ENCODE data around the gene CHPF.

CHPF gene

DNA sequence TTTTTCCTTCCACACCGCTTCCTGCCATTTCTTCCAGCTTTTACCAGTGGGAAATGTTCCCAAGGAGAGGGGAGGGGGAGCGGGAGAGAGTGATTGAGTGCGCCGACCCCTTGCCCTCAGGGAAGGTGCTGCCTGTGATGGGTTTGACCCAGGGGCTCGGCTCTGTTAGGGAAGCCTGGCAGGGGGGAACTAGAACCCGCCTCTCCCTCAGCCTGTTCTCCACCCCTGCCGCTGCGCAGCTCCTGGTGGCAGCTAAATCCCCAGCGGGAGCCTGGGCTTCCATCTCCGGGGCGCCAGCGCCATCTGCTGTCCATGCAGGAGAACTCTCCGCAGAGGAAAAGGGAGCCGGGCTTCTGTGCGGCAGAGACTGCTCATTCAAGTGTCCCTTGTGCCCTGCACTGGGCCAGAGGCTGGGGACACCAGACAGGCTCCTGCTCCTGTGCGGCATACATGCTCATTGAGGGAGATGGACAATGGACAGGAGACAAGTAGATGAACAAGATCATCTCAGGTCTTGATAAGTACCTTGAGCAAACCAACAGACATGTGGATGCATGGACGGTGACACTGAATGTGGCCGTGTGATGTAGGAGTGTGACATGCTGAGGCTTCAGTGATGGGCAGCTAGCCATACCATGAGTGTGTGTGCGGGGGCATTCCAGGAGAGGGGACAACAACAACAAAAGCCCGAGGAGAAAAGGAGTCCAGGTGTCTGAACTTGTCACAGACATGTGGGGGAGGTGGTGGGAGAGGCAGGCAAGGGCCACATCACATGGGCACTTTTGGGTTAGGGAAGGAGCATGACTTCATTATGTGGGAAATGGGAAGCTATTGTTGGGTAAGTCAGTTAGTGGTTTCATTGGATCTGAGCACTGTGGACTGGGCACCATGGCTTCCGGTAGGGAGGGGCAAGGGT lies 13.3 kb downstream of the CHPF start:
- peak; percentile 54 for TF ChIP-seq FOXP2 (optimal IDR thresholded peaks at IDR 0.05; ENCODE audit: borderline replicate concordance, extremely low read depth, extremely low read length, insufficient read depth)
- no peak for TF ChIP-seq SIN3A (IDR thresholded peaks at IDR 0.05; ENCODE audit: borderline replicate concordance, insufficient read depth, low read length)
- TF ChIP-seq, protein P1, sequence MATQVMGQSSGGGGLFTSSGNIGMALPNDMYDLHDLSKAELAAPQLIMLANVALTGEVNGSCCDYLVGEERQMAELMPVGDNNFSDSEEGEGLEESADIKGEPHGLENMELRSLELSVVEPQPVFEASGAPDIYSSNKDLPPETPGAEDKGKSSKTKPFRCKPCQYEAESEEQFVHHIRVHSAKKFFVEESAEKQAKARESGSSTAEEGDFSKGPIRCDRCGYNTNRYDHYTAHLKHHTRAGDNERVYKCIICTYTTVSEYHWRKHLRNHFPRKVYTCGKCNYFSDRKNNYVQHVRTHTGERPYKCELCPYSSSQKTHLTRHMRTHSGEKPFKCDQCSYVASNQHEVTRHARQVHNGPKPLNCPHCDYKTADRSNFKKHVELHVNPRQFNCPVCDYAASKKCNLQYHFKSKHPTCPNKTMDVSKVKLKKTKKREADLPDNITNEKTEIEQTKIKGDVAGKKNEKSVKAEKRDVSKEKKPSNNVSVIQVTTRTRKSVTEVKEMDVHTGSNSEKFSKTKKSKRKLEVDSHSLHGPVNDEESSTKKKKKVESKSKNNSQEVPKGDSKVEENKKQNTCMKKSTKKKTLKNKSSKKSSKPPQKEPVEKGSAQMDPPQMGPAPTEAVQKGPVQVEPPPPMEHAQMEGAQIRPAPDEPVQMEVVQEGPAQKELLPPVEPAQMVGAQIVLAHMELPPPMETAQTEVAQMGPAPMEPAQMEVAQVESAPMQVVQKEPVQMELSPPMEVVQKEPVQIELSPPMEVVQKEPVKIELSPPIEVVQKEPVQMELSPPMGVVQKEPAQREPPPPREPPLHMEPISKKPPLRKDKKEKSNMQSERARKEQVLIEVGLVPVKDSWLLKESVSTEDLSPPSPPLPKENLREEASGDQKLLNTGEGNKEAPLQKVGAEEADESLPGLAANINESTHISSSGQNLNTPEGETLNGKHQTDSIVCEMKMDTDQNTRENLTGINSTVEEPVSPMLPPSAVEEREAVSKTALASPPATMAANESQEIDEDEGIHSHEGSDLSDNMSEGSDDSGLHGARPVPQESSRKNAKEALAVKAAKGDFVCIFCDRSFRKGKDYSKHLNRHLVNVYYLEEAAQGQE (IDR thresholded peaks at IDR 0.05; ENCODE audit: insufficient read depth in 1 of 2, low read depth in 2 of 2, low read length in 2 of 2): no peak

DNA sequence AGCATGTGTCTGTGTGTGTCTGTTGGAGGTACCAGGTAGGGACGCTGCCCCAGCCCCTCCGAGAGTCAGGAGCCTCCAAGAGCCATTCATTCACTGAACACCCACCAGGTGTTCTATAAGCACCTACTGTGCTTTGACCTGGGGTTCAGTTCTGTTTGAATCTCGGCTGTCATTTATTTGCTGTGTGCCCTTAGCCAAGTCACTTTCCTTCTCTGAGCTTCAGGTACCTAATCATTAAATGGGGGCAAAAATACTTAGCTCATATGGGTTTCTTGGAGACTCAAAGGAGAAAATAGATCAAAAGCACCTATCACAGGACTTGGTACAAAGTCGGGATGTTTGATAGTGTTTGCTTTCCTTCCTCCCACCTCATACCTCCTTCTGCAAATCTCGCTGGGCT lies 16.1 kb downstream of the CHPF start:
- TF ChIP-seq FOXP2 (optimal IDR thresholded peaks at IDR 0.05; ENCODE audit: borderline replicate concordance, extremely low read depth, extremely low read length, insufficient read depth) (no peak), POLR2AphosphoS5 (IDR thresholded peaks at IDR 0.05; ENCODE audit: low read depth, low read length) (no peak), SIN3A (IDR thresholded peaks at IDR 0.05; ENCODE audit: borderline replicate concordance, insufficient read depth, low read length) (no peak), TAF1 (IDR thresholded peaks at IDR 0.05; ENCODE audit: borderline replicate concordance, insufficient read depth, low read length) (no peak)
- TF ChIP-seq, protein P1 (IDR thresholded peaks at IDR 0.05; ENCODE audit: insufficient read depth in 1 of 2, low read depth in 2 of 2, low read length in 2 of 2): no peak

DNA sequence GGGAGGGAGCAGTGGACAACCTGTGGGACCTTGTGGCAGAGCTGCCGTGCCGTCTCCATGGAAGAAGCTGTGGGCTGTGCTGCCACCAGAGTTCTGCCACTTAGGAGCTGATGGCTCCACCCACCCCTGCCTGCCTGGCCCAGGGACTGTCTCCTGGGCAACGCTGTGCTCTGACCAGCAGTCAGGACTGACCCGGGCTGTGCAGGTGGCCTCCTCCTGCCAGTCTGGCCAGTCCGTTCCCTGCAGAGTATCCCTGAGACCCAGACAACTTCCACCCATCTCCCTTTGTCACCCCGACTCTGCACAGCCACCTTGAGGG lies 16.6 kb downstream of the CHPF start:
- TF ChIP-seq FOXP2 (optimal IDR thresholded peaks at IDR 0.05; ENCODE audit: borderline replicate concordance, extremely low read depth, extremely low read length, insufficient read depth) (no peak), SIN3A (IDR thresholded peaks at IDR 0.05; ENCODE audit: borderline replicate concordance, insufficient read depth, low read length) (no peak), POLR2AphosphoS5 (IDR thresholded peaks at IDR 0.05; ENCODE audit: low read depth, low read length) (no peak), TAF1 (IDR thresholded peaks at IDR 0.05; ENCODE audit: borderline replicate concordance, insufficient read depth, low read length) (no peak)
- TF ChIP-seq, protein P1 (IDR thresholded peaks at IDR 0.05; ENCODE audit: insufficient read depth in 1 of 2, low read depth in 2 of 2, low read length in 2 of 2): no peak

DNA sequence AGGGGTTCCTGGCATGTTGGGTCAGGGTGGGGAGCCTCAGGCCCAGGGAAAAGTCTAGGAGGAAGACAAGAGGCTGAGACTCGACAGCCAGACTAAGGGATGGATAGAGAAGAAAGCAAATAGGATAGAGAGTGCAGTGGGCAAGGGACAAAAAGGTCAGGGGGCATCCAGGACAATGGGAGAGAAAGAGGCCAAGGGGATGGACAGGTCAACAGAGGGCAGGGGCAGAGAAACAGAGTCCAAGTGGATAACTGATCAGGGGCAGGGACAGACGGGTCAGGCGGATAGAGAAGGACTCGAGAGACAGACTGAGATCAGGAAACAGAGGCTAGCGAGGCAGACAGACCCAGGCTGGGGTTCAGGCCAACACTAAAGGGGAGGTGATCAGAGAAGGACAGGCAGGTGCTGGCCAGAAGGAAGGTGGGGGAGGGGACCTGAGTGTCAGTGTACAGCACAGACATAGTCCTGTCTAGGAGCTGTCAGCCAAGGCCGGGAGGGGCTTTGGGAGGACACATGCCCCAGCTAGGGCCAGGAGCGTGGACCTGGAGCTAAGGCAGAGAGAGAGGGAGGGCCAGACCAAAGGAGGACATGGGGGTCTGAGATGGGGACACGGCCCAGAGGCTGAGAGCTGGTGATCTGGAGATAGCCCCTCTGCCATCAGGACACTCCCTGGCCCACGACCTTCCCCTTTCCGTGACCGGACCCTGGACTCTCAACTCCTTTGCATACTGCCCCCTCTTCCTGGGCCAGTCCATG lies 17.1 kb downstream of the CHPF start:
- no peak for TF ChIP-seq SIN3A (IDR thresholded peaks at IDR 0.05; ENCODE audit: borderline replicate concordance, insufficient read depth, low read length)
- no peak for TF ChIP-seq FOXP2 (optimal IDR thresholded peaks at IDR 0.05; ENCODE audit: borderline replicate concordance, extremely low read depth, extremely low read length, insufficient read depth)
- TF ChIP-seq, protein P1 (IDR thresholded peaks at IDR 0.05; ENCODE audit: insufficient read depth in 1 of 2, low read depth in 2 of 2, low read length in 2 of 2): no peak
- no peak for TF ChIP-seq TAF1 (IDR thresholded peaks at IDR 0.05; ENCODE audit: borderline replicate concordance, insufficient read depth, low read length)
- TF ChIP-seq POLR2AphosphoS5 (IDR thresholded peaks at IDR 0.05; ENCODE audit: low read depth, low read length): no peak

Measured in PFSK-1 (cell line).